GM19099 (cell line): ENCODE data around the gene CHURC1.

Experiments
- POLR2A ChIP-seq: IDR thresholded peaks from 3 replicates; pipeline ENCODE4 v1.6.1; 2011; ENCODE audit warnings: low read depth; ENCODE audit not compliant: insufficient read length; ENCODE audit errors: extremely low read depth

CHURC1 gene

GRCh38 chr14:64955297-64955696 is 41.0 kb downstream of the CHURC1 start:
- no peak for TF ChIP-seq POLR2A

DNA sequence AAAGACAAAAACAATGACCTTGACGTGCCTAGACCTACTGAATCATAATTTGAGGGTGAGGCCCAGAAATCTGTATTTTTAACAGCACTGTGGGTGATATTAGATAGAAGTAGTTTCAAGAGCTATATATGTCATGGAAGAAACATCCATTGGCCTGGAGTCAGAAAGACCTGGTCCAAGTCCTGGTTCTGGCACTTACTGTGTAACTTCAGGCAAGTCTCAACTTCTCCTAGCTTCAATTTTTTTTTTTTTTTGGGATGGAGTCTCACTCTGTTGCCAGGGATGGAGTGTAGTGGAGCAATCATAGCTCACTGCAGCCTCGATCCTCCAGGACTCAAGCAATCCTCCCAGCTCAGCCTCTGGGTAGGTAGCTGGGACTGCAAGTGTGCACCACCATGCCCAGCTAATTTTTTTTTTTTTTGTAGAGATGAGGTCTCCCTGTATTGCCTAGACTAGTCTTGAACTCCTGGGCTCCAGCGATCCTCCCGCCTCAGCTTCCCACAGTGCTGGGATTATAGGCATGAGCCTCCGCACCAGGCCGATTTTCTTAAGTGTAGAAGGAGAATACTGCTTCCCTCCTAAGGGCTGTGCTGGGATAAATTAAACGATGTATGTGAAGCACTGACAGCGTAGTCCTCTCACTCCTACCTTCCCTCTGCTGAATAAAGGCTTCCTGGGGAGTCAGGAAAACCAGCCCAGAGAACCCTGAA is 42.6 kb downstream of the CHURC1 start:
- TF ChIP-seq POLR2A: no peak

- TF ChIP-seq POLR2A: no peak
Measured at GRCh38 chr14:64958201-64958600, 43.9 kb downstream of the CHURC1 start.

- no peak for TF ChIP-seq POLR2A
Measured at GRCh38 chr14:64958743-64959142, 44.5 kb downstream of the CHURC1 start.

DNA sequence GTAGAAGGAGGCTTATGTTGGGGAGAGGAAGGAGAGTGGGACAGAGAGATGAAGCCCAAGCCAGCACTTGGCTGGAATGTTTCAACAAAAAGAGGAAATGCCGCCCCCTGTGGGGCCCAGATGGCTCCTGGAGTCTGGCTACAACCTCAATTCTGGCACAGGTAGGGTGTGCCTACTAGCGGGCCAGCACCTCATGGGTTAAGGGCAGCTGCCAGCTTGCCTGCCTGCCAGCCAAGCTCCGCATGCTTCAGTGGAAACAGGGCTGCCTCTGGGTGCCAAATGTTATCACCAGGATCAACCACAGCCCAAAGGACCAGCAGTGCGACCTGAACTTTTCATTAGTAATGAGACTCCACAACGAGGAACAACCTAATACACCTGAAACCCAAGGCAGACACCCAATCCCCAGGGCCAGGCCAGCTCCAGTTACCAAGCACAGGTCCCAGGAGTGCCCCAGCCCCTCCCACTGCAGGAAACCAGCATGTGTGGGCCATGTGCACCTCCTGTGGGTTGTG is 46.6 kb downstream of the CHURC1 start:
- no peak for TF ChIP-seq POLR2A

DNA sequence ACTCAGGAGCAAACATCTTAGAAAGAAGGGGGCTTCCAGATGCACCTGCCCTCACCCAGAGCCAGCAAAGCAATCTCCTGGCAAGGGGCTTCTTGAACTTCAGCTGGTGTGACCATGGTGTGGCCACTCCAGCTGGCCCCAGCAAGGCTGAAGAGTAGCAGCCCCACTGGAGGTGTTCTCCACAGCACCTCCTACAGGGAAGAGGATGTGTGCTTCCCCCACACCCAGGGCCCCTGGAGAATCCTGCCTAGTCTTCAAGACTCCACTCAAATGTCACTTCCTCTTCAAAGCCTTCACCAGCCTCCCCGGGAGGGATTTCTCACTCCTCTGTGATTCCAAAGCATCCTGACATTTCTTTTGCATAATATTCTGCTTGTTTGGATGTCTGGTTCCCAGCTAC is 49.4 kb downstream of the CHURC1 start:
- no peak for TF ChIP-seq POLR2A

- no peak for TF ChIP-seq POLR2A
Measured at GRCh38 chr14:64965356-64966000, 51.2 kb downstream of the CHURC1 start.

DNA sequence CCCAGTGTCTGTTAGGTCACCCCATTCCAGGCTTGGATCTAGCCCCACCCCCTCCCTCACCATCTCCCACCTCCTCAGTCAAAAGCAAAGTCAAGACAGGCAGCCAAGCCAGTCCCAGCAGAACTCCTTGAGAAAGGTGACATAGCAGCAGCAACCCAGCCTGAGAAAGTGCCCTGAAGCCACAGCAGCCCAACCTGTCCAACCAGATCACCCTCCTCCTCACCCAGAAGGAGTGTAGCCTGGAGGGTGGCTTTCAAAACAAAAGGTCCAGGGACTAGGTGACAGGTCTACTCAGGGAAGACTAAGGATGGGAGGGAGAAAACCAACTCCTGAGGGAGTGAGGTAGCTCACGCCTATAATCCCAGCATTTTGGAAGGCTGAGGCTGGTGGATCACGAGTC is 52.7 kb downstream of the CHURC1 start:
- no peak for TF ChIP-seq POLR2A

- TF ChIP-seq POLR2A: no peak
Measured at GRCh38 chr14:64968167-64968566, 53.9 kb downstream of the CHURC1 start.

GRCh38 chr14:64968651-64969050 is 54.4 kb downstream of the CHURC1 start:
- TF ChIP-seq POLR2A: no peak

GRCh38 chr14:64970041-64970440 is 55.8 kb downstream of the CHURC1 start:
- no peak for TF ChIP-seq POLR2A

- no peak for TF ChIP-seq POLR2A
Measured at GRCh38 chr14:64970776-64971477, 56.7 kb downstream of the CHURC1 start.

- TF ChIP-seq POLR2A: no peak
Measured at GRCh38 chr14:64971491-64971942, 57.3 kb downstream of the CHURC1 start.

- TF ChIP-seq POLR2A: no peak
Measured at GRCh38 chr14:64971943-64972791, 57.9 kb downstream of the CHURC1 start, which contains the start of gene RAB15. Gene RAB15, minus strand, starts transcription at chr14:64972336. Its CDS starts 260 bp downstream, at chr14:64972076.

GRCh38 chr14:64973026-64973442 is 58.8 kb downstream of the CHURC1 start:
- no peak for TF ChIP-seq POLR2A
